ENCODE data around the gene CHCHD3. TPM values are rescaled to one million over a fixed set of nuclear protein-coding genes. Genes with fewer than 3 reads are reported as not detected.

CHCHD3 gene
- 79.8 and 97.8 TPM in 2 replicates for total RNA-seq

DNA sequence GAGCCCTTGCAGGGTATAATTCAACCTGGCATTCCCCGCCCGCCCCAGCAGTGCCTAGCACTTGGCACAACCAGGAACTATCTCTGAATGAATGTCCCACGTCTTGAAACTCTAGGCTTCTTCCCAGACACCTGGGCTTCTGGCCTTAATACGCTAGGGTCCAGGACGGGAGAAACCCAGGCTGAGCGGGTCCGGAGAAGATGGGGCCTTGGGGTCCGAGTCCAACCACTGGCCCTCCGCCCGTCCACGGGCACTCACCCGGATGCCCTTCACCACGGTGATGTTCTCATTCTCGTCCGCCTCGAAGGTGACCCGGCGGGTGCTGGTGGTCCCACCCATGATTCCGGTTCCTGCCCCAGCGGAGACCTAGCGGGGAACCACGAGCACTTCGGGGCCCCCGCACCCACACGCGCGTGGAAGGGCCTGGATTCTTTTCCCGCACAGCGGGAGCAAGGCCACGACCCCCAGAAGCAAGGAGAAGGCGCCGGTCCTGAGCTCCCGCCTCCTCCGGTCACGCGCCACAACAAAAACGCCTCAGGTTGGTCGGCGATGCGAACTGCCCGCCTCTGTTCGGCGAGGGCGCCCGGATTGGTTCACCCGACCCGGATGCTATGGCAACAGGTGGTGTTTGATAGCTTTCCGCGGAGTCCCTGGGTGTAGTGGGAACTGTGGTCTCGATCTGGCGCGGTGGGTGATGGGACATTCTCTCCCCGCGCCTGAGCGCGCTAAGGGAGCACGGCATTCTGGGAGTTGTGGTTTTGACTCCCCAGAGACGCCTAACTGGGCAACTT lies at the start of gene CHCHD3:
Gene CHCHD3 (minus strand): TSS at position 492 of the 791 bp plus-strand sequence. CDS start 153 bp downstream, at position 339.

Other genes starting within 250 kb of the CHCHD3 start
- 110 and 137 TPM in 2 replicates for gene EXOC4, start 171.0 kb upstream of the CHCHD3 start, total RNA-seq

Data from smooth muscle cell of bladder (primary cell).